HAP-1 (cell line): ENCODE results near the gene DPYSL5.
"Not testable (repeated sequence)": the region's sequence is repeated elsewhere in the genome, so short reads cannot be mapped to it uniquely, and the experiment has no call there.

Experiments
- DNase-seq, 2 experiments: peaks; one replicate each; pipeline ENCODE4 v3.0.0-alpha.2; 2016 to 2020; ENCODE audit warnings: low spot score in 2 of 2
- H3K27me3 ChIP-seq: fragments of 250-450 bp; sonication (Bioruptor Pico); 2 replicates; pipeline ENCODE4 v1.5.1; 2020; ENCODE audit warnings: low read depth, mild to moderate bottlenecking, moderate library complexity
- H3K36me3 ChIP-seq: fragments of 250-450 bp; sonication (Bioruptor Pico); replicated peaks from 2 replicates; pipeline ENCODE4 v1.5.1; 2020; ENCODE audit warnings: mild to moderate bottlenecking
- H3K4me1 ChIP-seq: fragments of 250-450 bp; sonication (Bioruptor Pico); 2 replicates; pipeline ENCODE4 v1.5.1; 2020; ENCODE audit warnings: mild to moderate bottlenecking
- H3K4me3 ChIP-seq: fragments of 250-450 bp; sonication (Bioruptor Pico); 2 replicates; pipeline ENCODE4 v1.5.1; 2020; ENCODE audit warnings: mild to moderate bottlenecking, moderate library complexity
- H3K9me3 ChIP-seq: fragments of 250-450 bp; sonication (Bioruptor Pico); 2 replicates; pipeline ENCODE4 v1.5.1; 2020; ENCODE audit warnings: mild to moderate bottlenecking, moderate library complexity
- in situ Hi-C: fragments of 300-500 bp; cut with MboI; formaldehyde crosslinking; loops from 3 replicates; pipeline ENCODE4 v1.14.3; 2020; ENCODE audit warnings: low sequenced_read_pairs, inconsistent platforms, mixed read lengths

DPYSL5 gene

GRCh38 chr2:26847655-26848335 lies at the start of gene DPYSL5:
Gene DPYSL5 (plus strand): TSS chr2:26848132. CDS start chr2:26898500, 50,368 bp downstream.
- H3K9me3 ChIP-seq, result no peaks in the 10 kb centered on the region
- no peaks in the 10 kb centered on the region for H3K36me3 ChIP-seq
- peaks cover 9% of the 10 kb centered on the region for H3K27me3 ChIP-seq
- peaks cover 27% of the 10 kb centered on the region for H3K4me1 ChIP-seq
- in situ Hi-C loops, result loop anchor here (5.0 kb wide), 1 partner anchor 170 kb away; no protein-coding TSS in a partner anchor
- H3K4me3 ChIP-seq, result peak within 1 kb of the TSS; percentile 89
- peak; percentile 94 for DNase-seq

- in situ Hi-C loops, result no loop called here
- Histone ChIP-seq H3K36me3 (peaks cover 17% of the 10 kb centered on the region), H3K4me3 (no peak overlapping the region)
Observed at GRCh38 chr2:26801328-26801727, 46.6 kb upstream of the DPYSL5 start.

GRCh38 chr2:26801796-26802195 lies 46.1 kb upstream of the DPYSL5 start:
- Histone ChIP-seq H3K4me1 (no peaks in the 10 kb centered on the region), H3K9me3 (no peaks in the 10 kb centered on the region), H3K27me3 (no peaks in the 10 kb centered on the region), H3K4me3 (no peak overlapping the region), H3K36me3 (peaks cover 17% of the 10 kb centered on the region)
- DNase-seq, result no peak
- in situ Hi-C loops, result no loop called here

More at GRCh38 chr2:26801328-26801727, 46.6 kb upstream of the DPYSL5 start:
- DNase-seq, result no peak
- Histone ChIP-seq H3K27me3 (no peaks in the 10 kb centered on the region), H3K9me3 (no peaks in the 10 kb centered on the region), H3K4me1 (no peaks in the 10 kb centered on the region)

- no peak for DNase-seq
Observed at GRCh38 chr2:26805241-26805676, 42.7 kb upstream of the DPYSL5 start.

GRCh38 chr2:26807788-26808460 lies 40.0 kb upstream of the DPYSL5 start:
- Histone ChIP-seq H3K9me3 (no peaks in the 10 kb centered on the region), H3K36me3 (no peaks in the 10 kb centered on the region), H3K4me3 (no peak overlapping the region), H3K4me1 (no peaks in the 10 kb centered on the region), H3K27me3 (peaks cover 3% of the 10 kb centered on the region; the same call in 1 of the 2 replicates)
- in situ Hi-C loops, result no loop called here
- no peak for DNase-seq

More at GRCh38 chr2:26805241-26805676, 42.7 kb upstream of the DPYSL5 start:
- H3K36me3 ChIP-seq, result peaks cover 6% of the 10 kb centered on the region; the same call in 1 of the 2 replicates
- in situ Hi-C loops, result no loop called here
- H3K27me3 ChIP-seq, result no peaks in the 10 kb centered on the region
- H3K9me3 ChIP-seq, result no peaks in the 10 kb centered on the region
- no peaks in the 10 kb centered on the region for H3K4me1 ChIP-seq
- H3K4me3 ChIP-seq, result no peak overlapping the region

- Histone ChIP-seq H3K27me3 (peaks cover 3% of the 10 kb centered on the region; the same call in 1 of the 2 replicates), H3K36me3 (no peaks in the 10 kb centered on the region), H3K4me1 (no peaks in the 10 kb centered on the region), H3K4me3 (no peak overlapping the region), H3K9me3 (no peaks in the 10 kb centered on the region)
- in situ Hi-C loops, result no loop called here
- no peak for DNase-seq
Observed at GRCh38 chr2:26809211-26809610, 38.7 kb upstream of the DPYSL5 start.

GRCh38 chr2:26809876-26810577 lies 37.9 kb upstream of the DPYSL5 start:
- Histone ChIP-seq H3K4me1 (no peaks in the 10 kb centered on the region), H3K27me3 (peaks cover 3% of the 10 kb centered on the region; the same call in 1 of the 2 replicates), H3K9me3 (no peaks in the 10 kb centered on the region), H3K36me3 (no peaks in the 10 kb centered on the region), H3K4me3 (no peak overlapping the region)
- no peak for DNase-seq
- in situ Hi-C loops, result no loop called here

- Histone ChIP-seq H3K36me3 (no peaks in the 10 kb centered on the region), H3K4me1 (no peaks in the 10 kb centered on the region), H3K27me3 (peaks cover 3% of the 10 kb centered on the region; the same call in 1 of the 2 replicates), H3K9me3 (no peaks in the 10 kb centered on the region), H3K4me3 (no peak overlapping the region)
- no peak for DNase-seq
- in situ Hi-C loops, result no loop called here
Observed at GRCh38 chr2:26811261-26811660, 36.7 kb upstream of the DPYSL5 start.

- no peaks in the 10 kb centered on the region for H3K36me3 ChIP-seq
- in situ Hi-C loops, result no loop called here
- no peak for DNase-seq
- no peaks in the 10 kb centered on the region for H3K4me1 ChIP-seq
- H3K27me3 ChIP-seq, result peaks cover 3% of the 10 kb centered on the region; the same call in 1 of the 2 replicates
- no peak overlapping the region for H3K4me3 ChIP-seq
- H3K9me3 ChIP-seq, result no peaks in the 10 kb centered on the region
Observed at GRCh38 chr2:26811791-26812694, 35.9 kb upstream of the DPYSL5 start.

GRCh38 chr2:26812731-26813130 lies 35.2 kb upstream of the DPYSL5 start:
- no peaks in the 10 kb centered on the region for H3K4me1 ChIP-seq
- no peak for DNase-seq
- peaks cover 3% of the 10 kb centered on the region; the same call in 1 of the 2 replicates for H3K27me3 ChIP-seq
- in situ Hi-C loops, result no loop called here
- no peaks in the 10 kb centered on the region for H3K36me3 ChIP-seq
- H3K4me3 ChIP-seq, result no peak overlapping the region
- no peaks in the 10 kb centered on the region for H3K9me3 ChIP-seq

- H3K9me3 ChIP-seq, DNase-seq, in situ Hi-C loops, H3K4me1 ChIP-seq, H3K4me3 ChIP-seq, H3K36me3 ChIP-seq, H3K27me3 ChIP-seq: not testable (repeated sequence)
Observed at GRCh38 chr2:26814072-26814765, 33.7 kb upstream of the DPYSL5 start.

- DNase-seq, result no peak
- Histone ChIP-seq H3K4me3 (no peak overlapping the region), H3K27me3 (no peaks in the 10 kb centered on the region), H3K9me3 (no peaks in the 10 kb centered on the region), H3K36me3 (no peaks in the 10 kb centered on the region), H3K4me1 (peaks cover 8% of the 10 kb centered on the region)
- in situ Hi-C loops, result no loop called here
Observed at GRCh38 chr2:26816893-26817292, 31.0 kb upstream of the DPYSL5 start.
